Colon (tissue), 2 donors: ENCODE data around the gene AKR1C1.
"Not testable (repeated sequence)": the region's sequence is repeated elsewhere in the genome, so short reads cannot be mapped to it uniquely, and the experiment has no call there.

Experiments used
- FAIRE-seq: peaks from 2 replicates; lab custom pipeline; 2012; peaks lifted over from hg19 to GRCh38; lab: Jason Lieb, UNC
- donor health status: control.
- donor health status: control.

The AKR1C1 gene

DNA sequence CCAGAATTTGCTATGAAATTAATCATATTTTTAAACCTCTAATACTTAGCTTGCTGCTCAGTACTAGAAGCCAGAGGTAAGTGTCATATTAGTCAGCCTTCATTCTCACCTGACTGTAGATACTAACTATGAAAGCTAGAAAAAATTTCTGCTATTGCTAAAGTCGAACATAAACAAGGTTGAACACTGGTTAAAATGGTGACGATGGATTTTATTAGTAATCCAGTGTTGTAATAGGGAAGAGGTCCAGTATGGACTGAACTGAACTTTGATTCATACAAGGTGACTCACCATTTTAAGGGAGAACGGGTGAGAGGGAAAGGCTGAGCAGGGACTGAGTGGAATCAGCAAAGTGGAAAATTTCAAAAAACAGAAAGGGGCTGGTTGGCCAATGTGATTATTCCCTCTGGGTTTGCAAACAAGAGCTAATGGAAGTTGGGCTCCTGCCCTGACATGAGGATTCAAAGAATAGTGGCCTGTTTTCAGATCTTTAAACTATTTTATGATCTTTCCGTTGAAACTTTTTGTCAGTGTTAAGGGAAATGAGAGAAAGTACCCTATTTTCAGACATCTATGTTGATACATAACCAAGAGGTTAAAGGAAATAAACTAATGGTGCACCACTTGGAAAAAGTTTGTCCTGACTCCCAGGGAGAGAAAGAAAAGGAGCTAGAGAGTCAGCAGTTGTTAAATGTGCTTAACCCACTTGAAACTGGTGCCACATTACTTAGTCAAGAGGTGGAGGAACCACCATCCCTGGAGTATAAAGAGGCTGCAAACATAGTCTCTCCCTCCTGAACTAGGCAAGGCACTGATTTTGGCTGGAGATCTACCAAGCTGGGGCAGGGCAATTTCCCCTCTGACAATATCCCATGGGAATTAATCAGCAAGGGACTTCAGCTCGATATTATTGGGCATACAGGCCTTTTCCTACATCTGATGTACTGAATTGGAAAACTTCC, 15.3 kb upstream of the AKR1C1 start:
- FAIRE-seq, result no peak

DNA sequence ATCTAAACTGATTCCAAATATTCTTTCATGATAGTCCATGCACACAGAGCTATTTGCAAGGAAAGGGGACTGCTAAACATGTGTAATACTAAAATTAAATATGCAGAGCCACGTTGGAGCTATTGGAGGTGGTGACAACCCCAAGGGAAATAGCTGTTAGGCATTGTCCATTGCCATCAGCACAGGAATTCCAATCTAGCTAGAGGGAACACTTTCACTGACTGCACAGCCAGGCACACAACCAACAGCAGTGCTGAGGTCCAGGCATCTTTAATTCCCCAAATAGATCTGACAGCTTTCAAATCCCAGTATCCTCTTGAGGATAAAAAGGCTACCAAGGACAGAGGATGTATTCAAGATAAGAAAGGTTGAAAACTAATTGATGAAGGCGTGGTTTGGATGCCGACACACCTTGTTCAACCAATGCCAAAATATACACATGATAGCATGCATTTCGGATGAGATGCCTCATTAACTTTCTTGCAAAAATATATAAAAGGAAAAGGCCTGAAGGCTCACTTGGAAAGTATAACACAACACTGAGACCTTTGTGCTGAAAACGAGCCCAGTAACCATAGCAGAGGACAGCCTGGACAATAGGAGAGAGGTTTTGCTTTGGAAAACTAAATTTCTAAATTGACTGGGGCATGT, 11.6 kb upstream of the AKR1C1 start:
- FAIRE-seq, result not testable (repeated sequence)

DNA sequence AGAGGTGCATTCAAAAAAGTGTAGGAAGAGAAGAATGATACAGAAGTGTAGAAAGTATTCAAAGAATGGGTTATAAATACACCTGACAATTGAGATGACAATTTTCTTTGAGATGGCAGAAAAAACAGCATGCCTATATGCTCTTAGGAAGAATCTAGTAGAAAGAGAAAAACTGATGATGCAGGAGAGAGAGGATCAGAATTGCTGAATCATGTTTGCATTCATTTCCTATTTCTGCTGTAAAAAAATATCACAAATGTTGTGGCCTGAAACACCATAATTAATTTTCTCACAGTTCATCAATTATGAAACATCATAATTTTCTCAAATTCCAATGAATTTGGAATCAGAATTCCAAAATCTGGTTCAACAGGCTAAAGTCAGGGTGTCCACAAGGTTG, 9.8 kb upstream of the AKR1C1 start:
- no peak for FAIRE-seq

DNA sequence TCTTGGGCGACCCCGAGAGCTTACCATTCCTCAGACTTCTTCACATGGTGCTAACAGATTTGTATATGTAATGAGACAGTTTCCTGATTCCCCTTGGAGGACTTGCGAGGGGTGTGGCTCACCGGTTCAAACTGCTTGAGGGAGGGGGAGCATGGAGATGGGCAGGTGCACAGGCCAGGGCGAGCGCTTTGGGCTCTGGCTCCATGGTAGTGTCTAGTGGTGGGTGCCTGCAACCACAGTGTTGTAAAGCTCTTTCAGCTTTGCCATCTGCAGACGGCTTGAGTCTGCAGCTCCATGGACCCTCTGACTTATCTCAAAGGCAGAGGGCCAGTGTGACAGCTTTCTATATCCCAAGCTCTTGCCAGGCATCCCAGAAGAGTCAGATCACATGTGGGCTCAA, 7.1 kb upstream of the AKR1C1 start:
- not testable (repeated sequence) for FAIRE-seq

DNA sequence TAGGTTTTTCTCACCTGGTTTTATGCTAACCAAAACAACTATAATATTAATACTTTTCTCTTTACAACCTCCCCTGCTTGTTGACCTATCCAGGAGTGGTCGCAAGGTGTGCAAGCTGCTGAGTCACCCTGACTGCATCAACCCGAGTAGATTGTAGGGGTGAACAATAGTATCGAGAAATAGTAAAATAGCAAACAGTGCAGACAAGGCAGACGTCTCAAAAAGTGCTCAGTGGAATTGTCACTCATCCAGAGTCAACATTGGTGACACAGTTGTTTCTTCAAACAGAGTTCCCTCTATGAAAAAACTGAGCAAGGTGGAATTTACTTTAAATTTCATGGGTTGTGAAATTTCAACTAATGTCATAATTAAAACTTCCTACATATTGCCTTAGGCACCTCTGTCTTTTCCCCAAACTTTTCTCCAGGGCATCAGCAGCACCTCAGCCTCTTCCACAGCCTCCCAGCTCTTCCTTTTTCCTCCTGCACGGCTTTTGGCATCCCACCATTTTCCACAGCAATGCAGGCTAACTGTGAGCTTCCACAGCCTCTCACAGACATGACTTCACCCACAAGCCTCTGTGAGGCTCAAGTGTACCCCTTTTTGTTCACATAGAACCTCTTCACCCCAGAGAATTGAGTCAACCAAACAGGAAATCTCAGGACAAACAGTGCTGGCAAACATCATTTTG, 6.1 kb upstream of the AKR1C1 start:
- not testable (repeated sequence) for FAIRE-seq

DNA sequence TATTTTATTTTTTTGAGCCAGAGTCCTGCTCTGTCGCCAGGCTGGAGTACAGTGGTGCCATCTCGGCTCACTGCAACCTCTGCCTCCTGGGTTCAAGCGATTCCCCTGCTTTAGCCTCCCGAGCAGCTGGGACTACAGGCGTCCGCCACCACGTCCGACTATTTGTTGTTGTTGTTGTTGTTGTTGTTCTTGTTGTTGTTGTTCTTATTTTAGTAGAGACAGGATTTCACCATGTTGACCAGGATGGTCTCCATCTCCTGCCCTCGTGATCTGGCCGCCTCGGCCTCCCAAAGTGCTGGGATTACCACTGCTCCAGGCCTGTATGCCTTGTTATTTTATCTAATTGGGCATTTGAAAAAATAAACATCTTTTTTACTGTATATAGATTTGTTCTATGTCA, 1.7 kb upstream of the AKR1C1 start:
- not testable (repeated sequence) for FAIRE-seq

DNA sequence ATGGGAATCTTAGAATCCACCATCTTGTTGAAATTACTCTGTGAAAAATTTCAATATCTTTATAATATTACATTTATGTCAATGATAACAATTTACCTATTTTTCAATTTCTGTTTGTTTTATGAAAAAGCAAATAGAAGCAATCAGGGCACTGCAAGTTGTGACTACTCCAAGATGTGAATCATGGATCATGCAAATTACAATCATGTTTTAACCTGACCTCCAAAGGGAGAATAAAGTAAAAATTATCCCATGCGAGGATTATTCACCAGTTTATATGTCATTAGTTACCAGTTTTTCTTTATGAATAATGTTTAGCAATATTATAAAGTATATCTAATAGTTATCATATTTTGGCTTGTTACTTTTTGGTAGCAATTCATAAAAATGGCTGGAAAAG, 907 bp upstream of the AKR1C1 start:
- FAIRE-seq, result not testable (repeated sequence)

DNA sequence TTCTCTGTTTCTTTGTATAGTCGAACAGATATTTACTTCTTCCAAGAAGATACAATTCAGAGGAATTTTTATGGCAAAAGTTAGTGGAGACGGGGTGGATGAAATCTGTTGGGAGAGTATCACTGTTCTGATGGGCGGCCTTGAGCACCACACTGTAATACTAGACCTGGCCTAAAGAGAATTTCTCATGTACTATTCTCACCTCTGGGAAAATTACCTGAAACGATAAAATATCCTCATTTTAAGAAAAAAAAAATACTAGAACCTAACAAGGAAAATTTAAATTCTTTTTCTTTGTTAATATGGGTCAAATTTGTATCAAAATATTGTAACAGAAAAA, 570 bp downstream of the AKR1C1 start:
- FAIRE-seq, result not testable (repeated sequence)

DNA sequence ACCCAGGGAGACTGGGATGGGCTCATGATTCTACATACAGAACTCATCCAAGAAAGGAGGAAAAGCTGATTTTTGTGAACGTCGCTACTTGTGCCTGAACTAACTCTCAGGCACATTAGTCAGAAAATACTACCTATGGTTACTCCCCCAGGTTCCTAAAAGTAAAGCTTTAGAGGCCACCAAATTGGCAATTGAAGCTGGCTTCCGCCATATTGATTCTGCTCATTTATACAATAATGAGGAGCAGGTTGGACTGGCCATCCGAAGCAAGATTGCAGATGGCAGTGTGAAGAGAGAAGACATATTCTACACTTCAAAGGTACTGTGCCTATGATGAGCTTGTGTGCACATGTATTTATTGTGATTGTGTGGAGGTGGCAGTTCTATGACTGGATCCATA, 2.5 kb downstream of the AKR1C1 start:
- not testable (repeated sequence) for FAIRE-seq

DNA sequence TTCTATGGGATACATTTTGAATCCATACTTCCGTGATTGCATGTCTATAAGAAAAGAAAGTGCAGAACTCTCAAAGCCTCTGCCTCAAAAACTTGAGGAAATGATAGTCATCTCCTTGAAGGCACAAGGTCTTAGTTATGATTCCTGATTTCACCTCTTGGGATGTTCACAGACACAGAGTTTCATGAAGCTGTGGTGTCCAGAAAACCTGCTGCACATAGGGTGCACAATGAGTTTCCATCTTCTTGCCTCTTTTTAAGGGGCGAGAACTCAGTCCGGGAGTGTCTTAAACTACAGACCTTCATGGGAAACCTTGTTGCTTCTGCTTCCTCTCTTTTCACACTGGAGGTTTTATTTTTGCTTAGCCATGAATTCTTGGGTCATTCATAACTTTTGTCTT, 4.0 kb downstream of the AKR1C1 start:
- FAIRE-seq, result not testable (repeated sequence)

DNA sequence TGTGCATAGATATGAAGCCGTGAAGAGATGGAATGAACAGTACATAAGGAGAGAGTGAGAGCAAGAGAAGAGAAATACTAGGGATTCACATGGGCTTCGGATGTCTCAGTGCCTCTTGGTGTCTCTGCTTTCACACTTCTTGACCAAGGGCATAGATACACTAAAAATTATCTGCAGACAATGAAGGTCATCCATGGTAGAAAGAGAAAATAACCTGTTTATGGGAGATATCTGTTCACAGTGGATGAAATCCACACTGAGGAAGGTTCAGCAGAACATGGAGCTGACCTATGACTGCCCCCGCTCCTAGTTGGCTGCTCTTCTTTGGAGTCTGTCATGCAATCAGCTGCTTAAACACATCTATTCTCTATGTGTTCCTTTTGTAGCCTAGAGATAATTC, 6.1 kb downstream of the AKR1C1 start:
- FAIRE-seq, result not testable (repeated sequence)

DNA sequence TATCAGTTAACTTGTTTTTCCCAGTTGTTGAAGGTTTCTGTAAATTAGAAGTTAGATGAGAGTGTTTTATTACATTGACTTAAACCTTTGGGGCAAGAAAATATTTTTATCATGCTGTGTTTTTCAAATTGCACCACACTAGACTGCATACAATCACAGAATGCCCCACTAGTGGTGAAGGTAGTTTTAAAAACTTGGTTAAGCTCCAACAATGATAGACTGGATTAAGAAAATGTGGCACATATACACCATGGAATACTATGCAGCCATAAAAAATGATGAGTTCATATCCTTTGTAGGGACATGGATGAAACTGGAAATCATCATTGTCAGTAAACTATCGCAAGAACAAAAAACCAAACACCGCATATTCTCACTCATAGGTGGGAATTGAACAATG, 7.1 kb downstream of the AKR1C1 start:
- FAIRE-seq, result not testable (repeated sequence)

DNA sequence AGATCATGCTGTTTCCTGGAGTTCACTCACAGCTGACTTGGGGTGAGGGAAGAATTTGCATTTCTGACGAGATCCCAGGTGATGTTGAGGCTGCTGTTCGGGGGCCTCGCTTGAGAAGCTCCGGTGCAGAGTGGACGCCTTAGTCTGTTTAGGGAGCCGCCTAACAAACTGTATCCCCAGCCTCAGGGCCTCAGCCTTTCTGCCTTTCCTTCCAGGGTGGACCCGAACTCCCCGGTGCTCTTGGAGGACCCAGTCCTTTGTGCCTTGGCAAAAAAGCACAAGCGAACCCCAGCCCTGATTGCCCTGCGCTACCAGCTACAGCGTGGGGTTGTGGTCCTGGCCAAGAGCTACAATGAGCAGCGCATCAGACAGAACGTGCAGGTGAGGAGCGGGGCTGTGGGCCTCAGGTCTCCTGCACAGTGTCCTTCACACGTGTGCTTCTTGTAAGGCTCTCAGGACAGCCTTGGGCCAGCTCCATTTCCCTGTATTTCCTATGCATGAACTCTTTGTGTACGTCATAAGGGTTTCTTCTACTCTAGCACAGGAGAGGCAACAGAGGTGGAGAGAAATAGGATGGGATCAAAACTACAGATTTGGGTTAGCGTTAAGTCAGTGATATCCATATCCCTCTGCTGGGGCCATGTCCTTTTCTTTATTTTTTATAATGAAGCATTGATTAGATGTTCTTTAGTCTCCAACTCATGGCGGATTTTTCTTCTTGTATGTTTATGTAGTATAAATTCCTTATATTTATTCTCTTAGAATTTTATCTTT, 9.3 kb downstream of the AKR1C1 start:
- FAIRE-seq, result not testable (repeated sequence)

DNA sequence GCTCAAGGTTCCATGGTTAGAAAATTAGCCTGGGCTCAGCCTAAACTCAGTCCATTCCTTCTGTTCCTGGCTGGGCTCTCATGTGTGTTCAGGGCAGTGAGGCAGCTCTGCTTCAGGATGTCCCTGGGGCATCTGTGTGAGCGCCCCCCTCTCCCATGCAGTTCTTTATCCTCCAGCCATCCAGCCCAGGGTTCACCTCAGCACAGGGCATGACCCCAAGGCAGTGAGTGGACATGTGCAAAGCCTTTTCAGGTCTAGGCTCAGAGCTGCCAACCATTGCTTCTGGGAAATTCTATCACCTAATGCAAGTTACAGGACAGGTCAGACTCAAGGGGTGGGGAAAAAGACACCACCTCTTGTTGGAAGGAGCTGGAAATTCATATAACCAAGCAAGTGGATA, 10.1 kb downstream of the AKR1C1 start:
- not testable (repeated sequence) for FAIRE-seq

DNA sequence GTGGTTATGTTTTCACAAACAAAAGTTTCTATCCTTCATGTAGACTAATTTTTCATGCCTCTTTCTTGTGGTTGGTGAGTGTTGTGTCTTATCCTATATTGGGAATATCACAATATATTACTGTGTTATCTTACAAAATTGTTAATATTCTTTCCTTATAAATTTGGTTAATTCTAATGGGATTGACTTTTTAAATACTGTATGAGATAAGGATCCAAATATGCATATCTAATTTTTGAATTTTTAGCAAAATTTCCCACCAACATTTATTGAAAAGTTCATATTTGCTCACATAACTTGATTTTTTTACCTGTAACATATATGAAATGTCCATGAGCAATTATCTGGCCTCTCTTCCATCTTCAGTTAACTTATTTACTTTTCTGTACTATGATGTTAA, 11.2 kb downstream of the AKR1C1 start:
- not testable (repeated sequence) for FAIRE-seq

DNA sequence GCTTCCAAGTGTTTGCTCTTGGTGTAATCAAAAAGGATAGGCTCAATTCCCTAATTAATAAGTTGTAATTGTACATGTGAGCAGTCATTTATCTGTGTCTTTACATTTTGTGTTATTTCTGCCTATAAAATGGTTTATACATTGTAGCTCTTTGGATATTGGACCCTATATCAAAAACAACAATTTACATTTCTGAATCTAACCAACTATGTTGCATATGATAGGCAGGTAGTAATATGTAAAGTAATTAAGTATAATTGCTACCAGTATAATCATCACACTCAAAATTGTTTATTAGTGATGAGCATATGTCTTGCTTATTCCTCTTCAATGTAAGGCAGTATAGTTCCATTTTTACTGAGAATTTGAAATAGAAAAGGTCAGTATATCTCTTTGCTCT, 13.8 kb downstream of the AKR1C1 start:
- FAIRE-seq, result no peak

DNA sequence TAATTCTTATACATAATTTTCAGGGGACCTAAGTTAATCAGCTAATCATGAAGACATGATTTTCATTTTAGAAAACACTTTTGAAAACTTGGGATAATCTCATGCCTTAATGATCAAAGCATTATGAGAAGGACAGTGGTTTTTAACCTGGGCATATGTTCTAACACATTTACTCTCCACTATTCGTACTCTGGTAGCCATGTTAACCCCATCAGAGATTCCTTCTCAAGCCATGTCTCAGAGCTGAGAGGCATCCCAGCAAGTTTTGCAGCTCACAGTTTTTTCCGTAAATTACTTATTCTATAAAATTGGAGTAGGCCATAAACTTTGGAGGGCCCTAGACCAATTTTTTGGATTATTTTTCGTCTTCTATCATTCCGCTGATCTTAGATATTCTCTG, 15.7 kb downstream of the AKR1C1 start:
- FAIRE-seq, result no peak

DNA sequence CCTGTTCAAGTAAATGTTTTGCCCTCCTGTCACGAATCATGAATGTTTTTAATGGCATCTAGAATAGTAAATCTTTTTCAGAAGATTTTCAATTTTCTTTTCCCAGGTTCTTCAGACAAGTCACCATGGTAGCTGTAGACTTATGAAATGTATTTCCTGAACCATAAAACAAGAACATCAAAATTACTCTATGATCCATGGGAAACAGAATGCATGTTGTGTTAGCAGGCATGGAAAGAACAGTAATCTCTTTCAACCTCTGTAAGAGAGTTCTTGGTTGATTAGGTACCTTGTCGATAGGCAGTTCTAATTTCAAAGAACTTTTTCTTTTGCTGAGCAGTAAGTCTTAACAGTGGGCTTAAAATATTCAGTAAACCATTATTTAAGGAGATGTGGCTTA, 17.6 kb downstream of the AKR1C1 start:
- FAIRE-seq, result no peak

DNA sequence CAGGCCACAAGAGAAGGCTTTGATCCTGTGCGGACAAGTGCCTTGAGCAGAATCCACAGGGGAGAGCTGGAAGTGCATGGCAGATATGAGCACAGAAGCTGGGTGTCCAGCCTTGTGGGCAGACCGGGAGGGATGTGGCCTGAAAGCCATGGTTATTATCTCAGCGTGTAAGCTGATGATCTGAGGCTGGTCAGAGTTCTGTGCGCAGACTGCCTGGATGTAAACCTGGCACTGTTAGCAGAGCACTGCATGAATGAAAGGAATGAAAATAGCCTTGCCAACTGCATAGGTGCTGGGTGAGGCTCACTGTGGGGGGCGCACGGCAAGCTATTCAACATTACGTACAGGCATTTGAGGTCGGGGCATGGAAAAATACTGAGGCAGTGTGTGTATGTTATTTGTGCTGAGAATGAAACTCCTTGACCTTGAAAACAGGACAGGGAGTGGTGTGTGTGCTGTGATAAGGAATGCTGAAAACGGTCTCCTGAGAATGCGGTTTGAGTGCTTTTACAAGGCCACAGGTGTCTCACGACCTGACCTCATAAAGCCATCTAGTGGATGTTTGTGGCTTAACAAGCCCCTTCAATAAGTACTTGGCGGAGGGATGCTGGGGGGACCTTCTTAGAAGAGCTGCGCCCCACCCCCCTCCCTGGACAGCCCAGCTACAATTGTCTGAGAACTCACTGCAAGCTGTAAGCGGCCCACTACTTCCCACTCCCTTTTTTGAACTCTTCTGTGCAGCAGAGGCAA, 18.7 kb downstream of the AKR1C1 start:
- no peak for FAIRE-seq

DNA sequence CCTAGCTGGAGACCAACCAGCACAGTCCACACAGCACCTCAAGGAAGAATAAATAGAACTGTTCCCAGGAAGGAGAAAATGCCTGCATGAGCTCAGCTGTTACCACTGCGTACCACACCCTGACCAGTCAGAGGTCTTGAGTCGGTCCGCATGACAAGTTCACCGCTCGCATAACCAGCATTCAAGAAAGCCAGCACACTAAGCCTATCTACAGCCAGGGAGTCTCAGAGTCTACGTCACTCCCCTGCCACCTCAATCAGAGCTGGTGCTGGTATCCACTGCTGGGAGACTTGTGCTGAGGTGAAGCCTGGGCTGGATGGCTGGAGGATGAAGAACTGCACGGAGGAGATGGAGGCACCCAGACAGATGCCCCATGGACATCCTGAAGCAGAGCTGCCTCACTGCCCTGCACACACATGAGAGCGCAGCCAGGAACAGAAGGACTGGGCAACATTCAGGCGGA, 19.6 kb downstream of the AKR1C1 start:
- FAIRE-seq, result no peak

DNA sequence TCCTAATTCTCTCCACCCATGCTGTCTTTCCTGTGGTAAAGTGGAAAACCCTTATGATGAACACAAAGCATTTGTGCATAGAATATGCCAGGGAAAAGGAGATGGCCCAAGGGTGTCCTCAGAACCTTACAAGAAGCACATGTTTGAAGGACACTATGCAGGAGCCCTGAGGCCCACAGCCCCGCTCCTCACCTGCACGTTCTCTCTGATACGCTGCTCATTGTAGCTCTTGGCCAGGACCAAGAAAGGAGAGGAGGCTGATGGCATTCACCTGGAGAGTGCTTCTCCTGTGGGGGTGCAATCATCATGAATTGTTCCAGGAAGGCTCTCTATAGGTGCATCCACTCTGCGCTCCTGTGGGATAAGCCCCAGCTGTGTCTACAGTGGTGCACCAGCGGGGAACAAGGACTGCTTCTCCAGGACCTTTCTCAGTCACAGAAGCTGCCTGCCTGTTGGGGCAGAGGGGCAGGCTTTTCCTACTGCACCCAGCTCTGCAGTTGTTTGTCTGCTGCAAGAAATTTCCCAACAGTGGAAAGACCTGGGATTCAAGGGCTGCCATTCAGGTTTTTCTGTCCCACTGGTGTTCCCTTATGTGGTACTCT, 20.5 kb downstream of the AKR1C1 start:
- FAIRE-seq, result no peak
